Measurements from ENCODE around the gene AUNIP. TPM values are rescaled to one million over a fixed set of nuclear protein-coding genes. Genes with fewer than 3 reads are reported as not detected.

The AUNIP gene
- total RNA-seq, 1 experiment from 2014 or later = 16.1 TPM

DNA sequence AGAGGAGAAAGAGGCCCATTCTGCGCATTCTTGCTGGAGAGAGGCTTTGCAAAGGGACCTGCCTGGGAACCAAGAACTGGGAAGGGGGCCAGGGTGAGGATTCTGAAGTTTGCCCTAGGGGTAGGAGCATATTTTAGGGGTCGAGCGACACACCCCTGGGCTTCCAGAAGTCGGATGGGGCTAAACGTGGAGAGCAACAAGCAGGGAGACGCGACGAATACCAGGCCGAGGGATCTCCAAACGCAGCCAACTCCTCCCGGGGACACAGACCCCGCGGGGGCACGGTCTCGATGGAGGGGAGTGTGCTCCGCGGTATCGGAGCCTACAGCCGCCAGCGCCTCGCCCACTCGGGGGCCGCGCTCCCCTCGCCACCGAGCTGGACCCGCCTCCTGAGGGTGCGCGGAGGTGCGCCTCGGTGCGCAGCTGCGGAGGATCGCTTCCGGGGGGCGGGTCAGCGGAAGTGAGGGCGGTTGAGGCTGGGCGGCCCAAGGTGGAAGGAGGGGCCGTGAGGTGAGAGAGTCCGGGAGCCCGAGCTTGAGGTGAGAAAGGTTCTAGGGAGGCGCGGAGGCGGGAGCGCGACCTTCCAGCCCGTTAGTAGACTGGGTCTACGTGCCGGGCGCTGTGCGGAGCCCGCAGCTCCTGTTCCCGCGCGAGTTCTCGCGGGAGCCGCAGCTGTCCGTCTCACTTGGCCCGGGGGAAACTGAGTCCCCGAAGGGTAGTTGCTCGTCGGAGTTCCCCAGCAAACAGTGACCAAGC lies 39.6 kb downstream of the AUNIP start, which contains the start of gene MTFR1L (continued):
- TF ChIP-seq AFF4 (CRISPR knock-in tag; IDR thresholded peaks at IDR 0.05; ENCODE audit: borderline replicate concordance) (no peak), TEAD4 (CRISPR knock-in tag; IDR thresholded peaks at IDR 0.05) (no peak), SMAD3 (CRISPR knock-in tag; IDR thresholded peaks at IDR 0.05; ENCODE audit: borderline replicate concordance) (peak; percentile 62; the same call in 1 of the 2 replicates), CREM (CRISPR knock-in tag; IDR thresholded peaks at IDR 0.05) (no peak), GRHL2 (CRISPR knock-in tag; IDR thresholded peaks at IDR 0.05; ENCODE audit: insufficient replicate concordance, severe bottlenecking) (no peak), FOXJ3 (CRISPR knock-in tag; IDR thresholded peaks at IDR 0.05; ENCODE audit: borderline replicate concordance) (no peak), KAT7 (CRISPR knock-in tag; IDR thresholded peaks at IDR 0.05; ENCODE audit: borderline replicate concordance) (no peak), ATF2 (CRISPR knock-in tag; IDR thresholded peaks at IDR 0.05; ENCODE audit: borderline replicate concordance, low read depth) (no peak), ZNF263 (CRISPR knock-in tag; IDR thresholded peaks at IDR 0.05; ENCODE audit: low read depth) (no peak), JAZF1 (CRISPR knock-in tag; IDR thresholded peaks at IDR 0.05) (no peak), ZBTB43 (CRISPR knock-in tag; IDR thresholded peaks at IDR 0.05) (no peak), TEAD1 (CRISPR knock-in tag; IDR thresholded peaks at IDR 0.05) (no peak), MXD4 (CRISPR knock-in tag; IDR thresholded peaks at IDR 0.05; ENCODE audit: borderline replicate concordance) (no peak), SP1 (CRISPR knock-in tag; conservative IDR thresholded peaks at IDR 0.05) (peak; percentile 80; the same call in 1 of the 2 replicates), NR2C2 (CRISPR knock-in tag; IDR thresholded peaks at IDR 0.05) (peak; percentile 68), RELA (CRISPR knock-in tag; IDR thresholded peaks at IDR 0.05; ENCODE audit: borderline replicate concordance) (0 out of 2 replicates have a peak, but pooled peaks have one; percentile 61)
- TF ChIP-seq, protein P1, sequence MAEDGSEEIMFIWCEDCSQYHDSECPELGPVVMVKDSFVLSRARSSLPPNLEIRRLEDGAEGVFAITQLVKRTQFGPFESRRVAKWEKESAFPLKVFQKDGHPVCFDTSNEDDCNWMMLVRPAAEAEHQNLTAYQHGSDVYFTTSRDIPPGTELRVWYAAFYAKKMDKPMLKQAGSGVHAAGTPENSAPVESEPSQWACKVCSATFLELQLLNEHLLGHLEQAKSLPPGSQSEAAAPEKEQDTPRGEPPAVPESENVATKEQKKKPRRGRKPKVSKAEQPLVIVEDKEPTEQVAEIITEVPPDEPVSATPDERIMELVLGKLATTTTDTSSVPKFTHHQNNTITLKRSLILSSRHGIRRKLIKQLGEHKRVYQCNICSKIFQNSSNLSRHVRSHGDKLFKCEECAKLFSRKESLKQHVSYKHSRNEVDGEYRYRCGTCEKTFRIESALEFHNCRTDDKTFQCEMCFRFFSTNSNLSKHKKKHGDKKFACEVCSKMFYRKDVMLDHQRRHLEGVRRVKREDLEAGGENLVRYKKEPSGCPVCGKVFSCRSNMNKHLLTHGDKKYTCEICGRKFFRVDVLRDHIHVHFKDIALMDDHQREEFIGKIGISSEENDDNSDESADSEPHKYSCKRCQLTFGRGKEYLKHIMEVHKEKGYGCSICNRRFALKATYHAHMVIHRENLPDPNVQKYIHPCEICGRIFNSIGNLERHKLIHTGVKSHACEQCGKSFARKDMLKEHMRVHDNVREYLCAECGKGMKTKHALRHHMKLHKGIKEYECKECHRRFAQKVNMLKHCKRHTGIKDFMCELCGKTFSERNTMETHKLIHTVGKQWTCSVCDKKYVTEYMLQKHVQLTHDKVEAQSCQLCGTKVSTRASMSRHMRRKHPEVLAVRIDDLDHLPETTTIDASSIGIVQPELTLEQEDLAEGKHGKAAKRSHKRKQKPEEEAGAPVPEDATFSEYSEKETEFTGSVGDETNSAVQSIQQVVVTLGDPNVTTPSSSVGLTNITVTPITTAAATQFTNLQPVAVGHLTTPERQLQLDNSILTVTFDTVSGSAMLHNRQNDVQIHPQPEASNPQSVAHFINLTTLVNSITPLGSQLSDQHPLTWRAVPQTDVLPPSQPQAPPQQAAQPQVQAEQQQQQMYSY (CRISPR knock-in tag; IDR thresholded peaks at IDR 0.05) = no peak
- TF ChIP-seq, protein P2, sequence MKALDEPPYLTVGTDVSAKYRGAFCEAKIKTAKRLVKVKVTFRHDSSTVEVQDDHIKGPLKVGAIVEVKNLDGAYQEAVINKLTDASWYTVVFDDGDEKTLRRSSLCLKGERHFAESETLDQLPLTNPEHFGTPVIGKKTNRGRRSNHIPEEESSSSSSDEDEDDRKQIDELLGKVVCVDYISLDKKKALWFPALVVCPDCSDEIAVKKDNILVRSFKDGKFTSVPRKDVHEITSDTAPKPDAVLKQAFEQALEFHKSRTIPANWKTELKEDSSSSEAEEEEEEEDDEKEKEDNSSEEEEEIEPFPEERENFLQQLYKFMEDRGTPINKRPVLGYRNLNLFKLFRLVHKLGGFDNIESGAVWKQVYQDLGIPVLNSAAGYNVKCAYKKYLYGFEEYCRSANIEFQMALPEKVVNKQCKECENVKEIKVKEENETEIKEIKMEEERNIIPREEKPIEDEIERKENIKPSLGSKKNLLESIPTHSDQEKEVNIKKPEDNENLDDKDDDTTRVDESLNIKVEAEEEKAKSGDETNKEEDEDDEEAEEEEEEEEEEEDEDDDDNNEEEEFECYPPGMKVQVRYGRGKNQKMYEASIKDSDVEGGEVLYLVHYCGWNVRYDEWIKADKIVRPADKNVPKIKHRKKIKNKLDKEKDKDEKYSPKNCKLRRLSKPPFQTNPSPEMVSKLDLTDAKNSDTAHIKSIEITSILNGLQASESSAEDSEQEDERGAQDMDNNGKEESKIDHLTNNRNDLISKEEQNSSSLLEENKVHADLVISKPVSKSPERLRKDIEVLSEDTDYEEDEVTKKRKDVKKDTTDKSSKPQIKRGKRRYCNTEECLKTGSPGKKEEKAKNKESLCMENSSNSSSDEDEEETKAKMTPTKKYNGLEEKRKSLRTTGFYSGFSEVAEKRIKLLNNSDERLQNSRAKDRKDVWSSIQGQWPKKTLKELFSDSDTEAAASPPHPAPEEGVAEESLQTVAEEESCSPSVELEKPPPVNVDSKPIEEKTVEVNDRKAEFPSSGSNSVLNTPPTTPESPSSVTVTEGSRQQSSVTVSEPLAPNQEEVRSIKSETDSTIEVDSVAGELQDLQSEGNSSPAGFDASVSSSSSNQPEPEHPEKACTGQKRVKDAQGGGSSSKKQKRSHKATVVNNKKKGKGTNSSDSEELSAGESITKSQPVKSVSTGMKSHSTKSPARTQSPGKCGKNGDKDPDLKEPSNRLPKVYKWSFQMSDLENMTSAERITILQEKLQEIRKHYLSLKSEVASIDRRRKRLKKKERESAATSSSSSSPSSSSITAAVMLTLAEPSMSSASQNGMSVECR (CRISPR knock-in tag; IDR thresholded peaks at IDR 0.05; ENCODE audit: borderline replicate concordance) = no peak
- TF ChIP-seq, protein P3, sequence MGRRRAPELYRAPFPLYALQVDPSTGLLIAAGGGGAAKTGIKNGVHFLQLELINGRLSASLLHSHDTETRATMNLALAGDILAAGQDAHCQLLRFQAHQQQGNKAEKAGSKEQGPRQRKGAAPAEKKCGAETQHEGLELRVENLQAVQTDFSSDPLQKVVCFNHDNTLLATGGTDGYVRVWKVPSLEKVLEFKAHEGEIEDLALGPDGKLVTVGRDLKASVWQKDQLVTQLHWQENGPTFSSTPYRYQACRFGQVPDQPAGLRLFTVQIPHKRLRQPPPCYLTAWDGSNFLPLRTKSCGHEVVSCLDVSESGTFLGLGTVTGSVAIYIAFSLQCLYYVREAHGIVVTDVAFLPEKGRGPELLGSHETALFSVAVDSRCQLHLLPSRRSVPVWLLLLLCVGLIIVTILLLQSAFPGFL (CRISPR knock-in tag; IDR thresholded peaks at IDR 0.05; ENCODE audit: borderline replicate concordance) = no peak

Data from WTC11 (cell line).